Nephron progenitor cell (in vitro differentiated cells): ENCODE results near the gene SLC30A1.
A peak's percentile ranks its signal among the peaks of the same experiment; 100 is the strongest.

Source experiments
- DNase-seq: peaks from one replicate; pipeline ENCODE4 v3.0.0; 2021
- H3K27ac Mint-ChIP-seq: 2 replicates; pipeline ENCODE4 v1.8.0; 2021; ENCODE audit warnings: mild to moderate bottlenecking, moderate library complexity, mixed read lengths
- H3K27me3 Mint-ChIP-seq: 2 replicates; pipeline ENCODE4 v1.8.0; 2021; ENCODE audit warnings: mild to moderate bottlenecking, low read depth, mixed read lengths; ENCODE audit not compliant: poor library complexity
- H3K36me3 Mint-ChIP-seq: 2 replicates; pipeline ENCODE4 v1.8.0; 2021; ENCODE audit warnings: low read depth, mixed read lengths
- H3K4me1 Mint-ChIP-seq: 2 replicates; pipeline ENCODE4 v1.8.0; 2021; ENCODE audit warnings: mixed read lengths
- H3K4me3 Mint-ChIP-seq: 2 replicates; pipeline ENCODE4 v1.8.0; 2021; ENCODE audit warnings: mild to moderate bottlenecking, moderate library complexity, mixed read lengths
- H3K9me3 Mint-ChIP-seq: 2 replicates; pipeline ENCODE4 v1.8.0; 2021; ENCODE audit warnings: mild to moderate bottlenecking, moderate library complexity, mixed read lengths
- TF ChIP-seq, protein P1 (sequence below): fragments of 200-600 bp; sonication (generic); IDR thresholded peaks from 2 replicates; pipeline ENCODE4 v1.5.0; 2021; ENCODE audit warnings: antibody characterized with exemption

SLC30A1 gene

DNA sequence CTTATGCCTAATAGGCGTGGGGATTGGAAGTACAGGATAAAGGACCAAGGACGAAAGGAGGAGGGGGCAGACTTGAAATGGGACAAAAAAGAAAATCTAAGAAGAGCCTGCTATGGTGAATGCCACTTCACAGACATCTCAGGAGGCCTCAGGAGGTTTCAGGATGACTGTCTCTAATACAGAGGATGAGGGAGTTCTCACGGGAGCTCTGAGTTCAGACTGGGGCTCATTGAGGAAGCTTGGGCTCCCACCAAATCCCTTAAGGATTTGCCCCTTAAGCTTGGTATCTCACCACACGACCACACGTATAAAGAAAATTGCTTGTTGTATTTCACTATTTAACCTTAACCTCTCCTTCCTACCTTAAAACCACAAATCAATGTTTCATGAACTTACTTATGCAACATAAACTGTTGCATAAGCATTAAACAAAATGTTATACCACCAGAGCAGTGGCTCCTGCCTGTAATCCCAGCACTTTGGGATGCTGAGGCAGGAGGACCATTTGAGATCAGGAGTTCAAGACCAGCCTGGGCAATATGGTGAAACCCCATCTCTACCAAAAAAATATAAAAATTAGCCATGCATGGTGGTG, 12.4 kb downstream of the SLC30A1 start:
- Mint-ChIP-seq H3K27me3 (peaks cover 3% of the 10 kb centered on the region), H3K9me3 (no peaks in the 10 kb centered on the region), H3K36me3 (no peaks in the 10 kb centered on the region), H3K27ac (no peak overlapping the region), H3K4me1 (peaks cover 5% of the 10 kb centered on the region), H3K4me3 (no peak overlapping the region)
- no peak for DNase-seq
- TF ChIP-seq, protein P1, sequence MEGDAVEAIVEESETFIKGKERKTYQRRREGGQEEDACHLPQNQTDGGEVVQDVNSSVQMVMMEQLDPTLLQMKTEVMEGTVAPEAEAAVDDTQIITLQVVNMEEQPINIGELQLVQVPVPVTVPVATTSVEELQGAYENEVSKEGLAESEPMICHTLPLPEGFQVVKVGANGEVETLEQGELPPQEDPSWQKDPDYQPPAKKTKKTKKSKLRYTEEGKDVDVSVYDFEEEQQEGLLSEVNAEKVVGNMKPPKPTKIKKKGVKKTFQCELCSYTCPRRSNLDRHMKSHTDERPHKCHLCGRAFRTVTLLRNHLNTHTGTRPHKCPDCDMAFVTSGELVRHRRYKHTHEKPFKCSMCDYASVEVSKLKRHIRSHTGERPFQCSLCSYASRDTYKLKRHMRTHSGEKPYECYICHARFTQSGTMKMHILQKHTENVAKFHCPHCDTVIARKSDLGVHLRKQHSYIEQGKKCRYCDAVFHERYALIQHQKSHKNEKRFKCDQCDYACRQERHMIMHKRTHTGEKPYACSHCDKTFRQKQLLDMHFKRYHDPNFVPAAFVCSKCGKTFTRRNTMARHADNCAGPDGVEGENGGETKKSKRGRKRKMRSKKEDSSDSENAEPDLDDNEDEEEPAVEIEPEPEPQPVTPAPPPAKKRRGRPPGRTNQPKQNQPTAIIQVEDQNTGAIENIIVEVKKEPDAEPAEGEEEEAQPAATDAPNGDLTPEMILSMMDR, result no peak

- no peak overlapping the region for H3K27ac Mint-ChIP-seq
- H3K36me3 Mint-ChIP-seq, result no peaks in the 10 kb centered on the region
- peaks cover 20% of the 10 kb centered on the region for H3K4me1 Mint-ChIP-seq
- no peaks in the 10 kb centered on the region for H3K9me3 Mint-ChIP-seq
- TF ChIP-seq, protein P1, result no peak
- H3K27me3 Mint-ChIP-seq, result no peaks in the 10 kb centered on the region
- H3K4me3 Mint-ChIP-seq, result no peak overlapping the region
- DNase-seq, result no peak
Measured at GRCh38 chr1:211564084-211564483, 14.9 kb downstream of the SLC30A1 start.

DNA sequence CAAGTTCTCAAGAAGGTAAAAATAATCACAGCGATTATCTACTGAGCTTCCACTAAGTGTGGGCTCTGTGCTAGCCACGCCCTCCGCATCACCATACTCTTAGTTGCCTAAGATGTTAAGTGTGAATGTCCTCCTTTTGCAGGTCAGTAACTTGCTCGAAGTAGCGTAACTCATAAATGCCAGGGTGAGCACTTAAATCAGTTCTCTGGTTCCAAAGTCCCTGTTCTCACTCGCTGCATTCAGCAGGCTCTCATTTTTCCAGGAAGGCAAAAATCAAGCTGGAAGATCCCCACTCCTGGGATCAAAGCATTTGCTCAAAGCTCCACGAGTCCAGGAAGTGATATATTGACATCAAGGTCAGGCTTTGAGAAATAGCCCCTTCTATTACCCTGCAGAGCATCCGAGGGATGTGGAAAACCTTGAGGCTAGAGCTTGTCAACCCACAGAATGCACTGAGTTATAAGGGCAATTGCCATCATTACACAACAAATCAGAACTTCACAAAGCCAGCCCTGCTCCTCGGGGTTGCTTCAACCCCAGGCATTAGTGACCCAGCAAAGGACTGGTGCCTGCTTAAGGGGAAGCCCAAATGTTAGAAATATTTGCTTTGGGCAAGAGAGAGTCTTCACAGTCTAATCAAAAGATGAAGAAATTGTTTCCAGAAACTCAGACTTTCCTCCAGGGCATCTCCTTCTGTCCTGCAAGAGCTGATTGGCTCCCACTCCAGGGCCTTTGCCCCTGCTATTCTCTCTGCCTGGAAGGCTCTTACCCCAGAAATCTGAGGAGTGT, 19.5 kb downstream of the SLC30A1 start:
- Mint-ChIP-seq H3K27me3 (peaks cover 4% of the 10 kb centered on the region), H3K27ac (peak overlapping the region; percentile 41), H3K4me3 (no peak overlapping the region), H3K36me3 (no peaks in the 10 kb centered on the region), H3K9me3 (no peaks in the 10 kb centered on the region), H3K4me1 (peaks cover 35% of the 10 kb centered on the region)
- DNase-seq, result no peak
- TF ChIP-seq, protein P1, result no peak

DNA sequence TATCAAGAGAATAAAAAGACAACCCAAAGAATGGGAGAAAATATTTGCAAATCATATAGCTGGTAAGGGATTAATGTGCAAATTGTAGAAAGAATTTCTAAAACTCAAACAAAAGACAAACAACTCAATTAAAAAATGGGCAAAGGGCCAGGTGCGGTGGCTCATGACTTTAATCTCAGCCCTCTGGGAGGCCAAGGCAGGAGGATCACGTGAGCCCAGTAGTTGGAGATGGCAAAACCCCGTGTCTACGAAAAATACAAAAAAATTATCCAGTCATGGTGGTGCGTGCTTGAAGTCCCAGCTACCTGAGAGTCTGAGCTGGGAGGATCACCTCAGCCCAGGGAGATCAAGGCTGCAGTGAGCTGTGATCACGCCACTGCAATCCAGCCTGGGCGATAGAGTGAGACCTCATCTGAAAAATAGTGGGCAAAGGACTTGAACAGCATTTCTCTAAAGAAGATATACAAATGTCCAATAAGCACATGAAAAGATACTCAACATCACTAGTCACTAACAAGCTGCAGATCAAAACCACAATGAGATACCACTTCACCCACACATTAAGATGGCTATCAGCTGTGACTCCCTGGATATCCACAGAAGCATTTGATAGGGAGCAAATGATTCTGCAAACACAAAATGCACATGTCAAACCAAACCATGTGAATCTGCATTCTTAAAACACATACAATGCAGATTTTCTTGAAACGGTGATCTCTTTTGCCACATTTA, 20.9 kb downstream of the SLC30A1 start:
- no peaks in the 10 kb centered on the region for H3K9me3 Mint-ChIP-seq
- no peaks in the 10 kb centered on the region for H3K36me3 Mint-ChIP-seq
- no peak overlapping the region for H3K4me3 Mint-ChIP-seq
- H3K27me3 Mint-ChIP-seq, result peaks cover 7% of the 10 kb centered on the region
- no peak overlapping the region for H3K27ac Mint-ChIP-seq
- peaks cover 32% of the 10 kb centered on the region for H3K4me1 Mint-ChIP-seq
- DNase-seq, result no peak
- TF ChIP-seq, protein P1, result no peak

- no peak for DNase-seq
- no peaks in the 10 kb centered on the region for H3K36me3 Mint-ChIP-seq
- H3K4me3 Mint-ChIP-seq, result no peak overlapping the region
- H3K4me1 Mint-ChIP-seq, result peaks cover 9% of the 10 kb centered on the region
- H3K27me3 Mint-ChIP-seq, result peaks cover 21% of the 10 kb centered on the region
- H3K27ac Mint-ChIP-seq, result no peak overlapping the region
- H3K9me3 Mint-ChIP-seq, result no peaks in the 10 kb centered on the region
- TF ChIP-seq, protein P1, result no peak
Measured at GRCh38 chr1:211553549-211553948, 25.4 kb downstream of the SLC30A1 start.
